Measurements from ENCODE around the gene CCNI2.

CCNI2 gene

GRCh38 chr5:132766020-132766805 is 19.0 kb downstream of the CCNI2 start:
- Histone ChIP-seq H3K27ac (replicated peaks; ENCODE audit: low read length) (no peak overlapping the region), H3K14ac (ENCODE audit: low read length) (peak overlapping the region; percentile 21), H3K18ac (ENCODE audit: low read length) (no peak overlapping the region), H3K9me3 (replicated peaks in 1 of 2; ENCODE audit: control insufficient read depth in 2 of 2, insufficient read depth in 1 of 2, low read depth in 1 of 2, low read length in 2 of 2) (no peaks in the 10 kb centered on the region), H4K8ac (ENCODE audit: low read depth, low read length) (no peak overlapping the region), H2BK5ac (ENCODE audit: low read length) (no peak overlapping the region), H2AK5ac (ENCODE audit: low read depth, low read length) (no peak overlapping the region), H2BK12ac (ENCODE audit: low read length) (no peak overlapping the region), H3K4me1 (ENCODE audit: control insufficient read depth in 2 of 2, insufficient read depth in 1 of 2, low read depth in 1 of 2, low read length in 2 of 2) (peaks cover 0 to 7% of the 10 kb centered on the region in 2 donors), H3K4me3 (ENCODE audit: low read length in 2 of 2) (no peak overlapping the region), H4K91ac (ENCODE audit: low read depth, low read length, poor library complexity) (no peak overlapping the region), H3K4ac (ENCODE audit: low read length) (no peak overlapping the region), H3K4me2 (ENCODE audit: insufficient read depth, low read length, poor library complexity, severe bottlenecking) (no peak overlapping the region), H3K79me1 (ENCODE audit: low read depth, low read length) (peaks cover 9% of the 10 kb centered on the region), H3K27me3 (ENCODE audit: control insufficient read depth in 3 of 3, insufficient read depth in 3 of 3, low read depth in 1 of 3, low read length in 3 of 3) (no peaks in the 10 kb centered on the region), H2BK15ac (ENCODE audit: low read length) (no peak overlapping the region), H3K36me3 (replicated peaks in 1 of 2; ENCODE audit: control insufficient read depth in 2 of 2, insufficient read depth in 2 of 2, low read length in 2 of 2) (peaks cover 27 to 39% of the 10 kb centered on the region in 2 donors), H3K9ac (ENCODE audit: low read depth, low read length, poor library complexity) (no peak overlapping the region), H2AFZ (ENCODE audit: low read length) (no peak overlapping the region), H3K23ac (ENCODE audit: low read depth, low read length, poor library complexity) (peak overlapping the region; percentile 47), H2BK120ac (ENCODE audit: low read depth, low read length) (no peak overlapping the region)
- DNase-seq (ENCODE audit: low spot score): no peak
- WGBS, 2 donors (ENCODE audit: extremely low coverage in 2 of 2, insufficient read length in 2 of 2, insufficient replicate concordance in 1 of 2): no CpG with 5 or more reads among the region's 14 CpGs

GRCh38 chr5:132766806-132767055 is 19.5 kb downstream of the CCNI2 start:
- no peak overlapping the region for H2AK5ac ChIP-seq (ENCODE audit: low read depth, low read length)
- no peak overlapping the region for H4K91ac ChIP-seq (ENCODE audit: low read depth, low read length, poor library complexity)
- no peak overlapping the region for H2AFZ ChIP-seq (ENCODE audit: low read length)
- peak overlapping the region; percentile 47 for H3K23ac ChIP-seq (ENCODE audit: low read depth, low read length, poor library complexity)
- no peak overlapping the region for H3K27ac ChIP-seq (replicated peaks; ENCODE audit: low read length)
- no peaks in the 10 kb centered on the region for H3K9me3 ChIP-seq (replicated peaks in 1 of 2; ENCODE audit: control insufficient read depth in 2 of 2, insufficient read depth in 1 of 2, low read depth in 1 of 2, low read length in 2 of 2)
- no CpG with 5 or more reads among the region's 1 CpG for WGBS, 2 donors (ENCODE audit: extremely low coverage in 2 of 2, insufficient read length in 2 of 2, insufficient replicate concordance in 1 of 2)
- no peak overlapping the region for H2BK120ac ChIP-seq (ENCODE audit: low read depth, low read length)
- H3K4me2 ChIP-seq (ENCODE audit: insufficient read depth, low read length, poor library complexity, severe bottlenecking): no peak overlapping the region
- no peaks in the 10 kb centered on the region for H3K27me3 ChIP-seq (ENCODE audit: control insufficient read depth in 3 of 3, insufficient read depth in 3 of 3, low read depth in 1 of 3, low read length in 3 of 3)
- peaks cover 0 to 9% of the 10 kb centered on the region in 2 donors for H3K4me1 ChIP-seq (ENCODE audit: control insufficient read depth in 2 of 2, insufficient read depth in 1 of 2, low read depth in 1 of 2, low read length in 2 of 2)
- no peak overlapping the region for H3K4me3 ChIP-seq (ENCODE audit: low read length in 2 of 2)
- no peak overlapping the region for H2BK5ac ChIP-seq (ENCODE audit: low read length)
- no peak overlapping the region for H2BK15ac ChIP-seq (ENCODE audit: low read length)
- no peak overlapping the region for H3K4ac ChIP-seq (ENCODE audit: low read length)
- no peak for DNase-seq (ENCODE audit: low spot score)
- H3K14ac ChIP-seq (ENCODE audit: low read length): peak overlapping the region; percentile 21
- peaks cover 9% of the 10 kb centered on the region for H3K79me1 ChIP-seq (ENCODE audit: low read depth, low read length)
- no peak overlapping the region for H2BK12ac ChIP-seq (ENCODE audit: low read length)
- no peak overlapping the region for H3K18ac ChIP-seq (ENCODE audit: low read length)
- H3K9ac ChIP-seq (ENCODE audit: low read depth, low read length, poor library complexity): no peak overlapping the region
- H3K36me3 ChIP-seq (replicated peaks in 1 of 2; ENCODE audit: control insufficient read depth in 2 of 2, insufficient read depth in 2 of 2, low read length in 2 of 2): peaks cover 24 to 34% of the 10 kb centered on the region in 2 donors
- no peak overlapping the region for H4K8ac ChIP-seq (ENCODE audit: low read depth, low read length)

GRCh38 chr5:132767150-132767549 is 19.9 kb downstream of the CCNI2 start:
- H2AFZ ChIP-seq (ENCODE audit: low read length): no peak overlapping the region
- H3K4me2 ChIP-seq (ENCODE audit: insufficient read depth, low read length, poor library complexity, severe bottlenecking): no peak overlapping the region
- no peak overlapping the region for H2BK15ac ChIP-seq (ENCODE audit: low read length)
- H3K4me3 ChIP-seq (ENCODE audit: low read length in 2 of 2): no peak overlapping the region
- peaks cover 21 to 30% of the 10 kb centered on the region in 2 donors for H3K36me3 ChIP-seq (replicated peaks in 1 of 2; ENCODE audit: control insufficient read depth in 2 of 2, insufficient read depth in 2 of 2, low read length in 2 of 2)
- H3K14ac ChIP-seq (ENCODE audit: low read length): no peak overlapping the region
- no peak overlapping the region for H2AK5ac ChIP-seq (ENCODE audit: low read depth, low read length)
- H3K18ac ChIP-seq (ENCODE audit: low read length): no peak overlapping the region
- WGBS, 2 donors (ENCODE audit: extremely low coverage in 2 of 2, insufficient read length in 2 of 2, insufficient replicate concordance in 1 of 2): no CpG with 5 or more reads among the region's 2 CpGs
- H2BK120ac ChIP-seq (ENCODE audit: low read depth, low read length): no peak overlapping the region
- H3K27ac ChIP-seq (replicated peaks; ENCODE audit: low read length): no peak overlapping the region
- H3K9me3 ChIP-seq (replicated peaks in 1 of 2; ENCODE audit: control insufficient read depth in 2 of 2, insufficient read depth in 1 of 2, low read depth in 1 of 2, low read length in 2 of 2): no peaks in the 10 kb centered on the region
- no peak overlapping the region for H3K9ac ChIP-seq (ENCODE audit: low read depth, low read length, poor library complexity)
- no peak overlapping the region for H3K4ac ChIP-seq (ENCODE audit: low read length)
- H3K23ac ChIP-seq (ENCODE audit: low read depth, low read length, poor library complexity): no peak overlapping the region
- H3K27me3 ChIP-seq (ENCODE audit: control insufficient read depth in 3 of 3, insufficient read depth in 3 of 3, low read depth in 1 of 3, low read length in 3 of 3): no peaks in the 10 kb centered on the region
- H2BK12ac ChIP-seq (ENCODE audit: low read length): no peak overlapping the region
- H4K8ac ChIP-seq (ENCODE audit: low read depth, low read length): no peak overlapping the region
- H3K79me1 ChIP-seq (ENCODE audit: low read depth, low read length): peaks cover 9% of the 10 kb centered on the region
- peaks cover 0 to 13% of the 10 kb centered on the region in 2 donors for H3K4me1 ChIP-seq (ENCODE audit: control insufficient read depth in 2 of 2, insufficient read depth in 1 of 2, low read depth in 1 of 2, low read length in 2 of 2)
- no peak overlapping the region for H4K91ac ChIP-seq (ENCODE audit: low read depth, low read length, poor library complexity)
- no peak overlapping the region for H2BK5ac ChIP-seq (ENCODE audit: low read length)
- no peak for DNase-seq (ENCODE audit: low spot score)

GRCh38 chr5:132768485-132768868 is 21.3 kb downstream of the CCNI2 start:
- Histone ChIP-seq H4K91ac (ENCODE audit: low read depth, low read length, poor library complexity) (no peak overlapping the region), H3K27me3 (ENCODE audit: control insufficient read depth in 3 of 3, insufficient read depth in 3 of 3, low read depth in 1 of 3, low read length in 3 of 3) (no peaks in the 10 kb centered on the region), H3K36me3 (replicated peaks in 1 of 2; ENCODE audit: control insufficient read depth in 2 of 2, insufficient read depth in 2 of 2, low read length in 2 of 2) (peaks cover 10 to 17% of the 10 kb centered on the region in 2 donors), H2BK15ac (ENCODE audit: low read length) (no peak overlapping the region), H3K79me1 (ENCODE audit: low read depth, low read length) (peaks cover 16% of the 10 kb centered on the region), H2BK5ac (ENCODE audit: low read length) (no peak overlapping the region), H3K4ac (ENCODE audit: low read length) (no peak overlapping the region), H2AK5ac (ENCODE audit: low read depth, low read length) (no peak overlapping the region), H3K9me3 (replicated peaks in 1 of 2; ENCODE audit: control insufficient read depth in 2 of 2, insufficient read depth in 1 of 2, low read depth in 1 of 2, low read length in 2 of 2) (no peaks in the 10 kb centered on the region), H2BK120ac (ENCODE audit: low read depth, low read length) (no peak overlapping the region), H3K4me1 (ENCODE audit: control insufficient read depth in 2 of 2, insufficient read depth in 1 of 2, low read depth in 1 of 2, low read length in 2 of 2) (peaks cover 0 to 17% of the 10 kb centered on the region in 2 donors), H3K14ac (ENCODE audit: low read length) (no peak overlapping the region), H3K23ac (ENCODE audit: low read depth, low read length, poor library complexity) (no peak overlapping the region), H3K9ac (ENCODE audit: low read depth, low read length, poor library complexity) (no peak overlapping the region), H3K27ac (replicated peaks; ENCODE audit: low read length) (no peak overlapping the region), H2BK12ac (ENCODE audit: low read length) (no peak overlapping the region), H2AFZ (ENCODE audit: low read length) (no peak overlapping the region), H3K4me3 (ENCODE audit: low read length in 2 of 2) (no peak overlapping the region), H4K8ac (ENCODE audit: low read depth, low read length) (no peak overlapping the region), H3K4me2 (ENCODE audit: insufficient read depth, low read length, poor library complexity, severe bottlenecking) (no peak overlapping the region), H3K18ac (ENCODE audit: low read length) (no peak overlapping the region)
- DNase-seq (ENCODE audit: low spot score): no peak
- no CpG with 5 or more reads among the region's 3 CpGs for WGBS, 2 donors (ENCODE audit: extremely low coverage in 2 of 2, insufficient read length in 2 of 2, insufficient replicate concordance in 1 of 2)
